Astrocyte (in vitro differentiated cells and primary cell): ENCODE data around the gene KCNH3.

Experiments
- EZH2 ChIP-seq: IDR thresholded peaks from 2 replicates; pipeline ENCODE4 v1.6.1; 2012; ENCODE audit warnings: mild to moderate bottlenecking, low read length, inconsistent platforms; ENCODE audit not compliant: insufficient read depth
- TF ChIP-seq, protein P1 (sequence below): IDR thresholded peaks from 2 replicates; pipeline ENCODE4 v1.5.1; 2011; ENCODE audit warnings: low read depth, mild to moderate bottlenecking, inconsistent platforms, low read length, moderate library complexity; ENCODE audit not compliant: insufficient read depth

DNA sequence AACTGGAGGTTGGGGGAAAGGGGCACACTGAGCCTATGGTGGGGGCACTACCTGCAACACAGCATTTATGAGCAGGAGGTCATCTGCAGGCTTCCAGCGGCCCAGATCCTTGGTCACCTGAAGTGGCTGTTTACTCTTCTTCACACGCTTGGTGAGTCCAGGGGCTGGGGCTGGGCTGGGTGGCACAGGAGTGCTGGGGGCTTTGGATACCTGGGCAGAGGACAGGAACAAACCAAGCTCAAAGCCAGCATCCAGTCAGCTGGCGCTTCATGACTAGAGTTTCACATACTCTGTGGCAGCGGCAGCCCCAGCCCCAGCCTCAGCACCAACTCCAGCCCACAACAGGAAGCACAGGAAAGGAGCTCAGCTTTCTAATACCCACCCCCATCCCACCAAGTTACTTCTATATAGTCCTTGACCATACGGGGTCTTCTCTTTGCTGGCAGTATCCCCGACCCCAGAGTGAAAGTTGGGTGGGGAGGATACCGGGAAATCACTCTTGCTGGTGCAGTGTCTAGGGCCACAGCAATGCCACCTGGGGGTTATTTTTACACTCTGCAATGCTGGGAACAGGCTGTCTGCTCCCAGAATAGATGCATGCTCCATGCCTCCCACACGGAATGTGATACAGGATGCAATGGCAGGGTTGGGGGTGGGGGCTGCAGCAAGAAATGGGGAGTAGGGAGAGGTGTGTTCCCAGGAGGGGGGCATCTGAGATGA, 26.0 kb downstream of the KCNH3 start:
- TF ChIP-seq EZH2 = no peak
- TF ChIP-seq, protein P1, sequence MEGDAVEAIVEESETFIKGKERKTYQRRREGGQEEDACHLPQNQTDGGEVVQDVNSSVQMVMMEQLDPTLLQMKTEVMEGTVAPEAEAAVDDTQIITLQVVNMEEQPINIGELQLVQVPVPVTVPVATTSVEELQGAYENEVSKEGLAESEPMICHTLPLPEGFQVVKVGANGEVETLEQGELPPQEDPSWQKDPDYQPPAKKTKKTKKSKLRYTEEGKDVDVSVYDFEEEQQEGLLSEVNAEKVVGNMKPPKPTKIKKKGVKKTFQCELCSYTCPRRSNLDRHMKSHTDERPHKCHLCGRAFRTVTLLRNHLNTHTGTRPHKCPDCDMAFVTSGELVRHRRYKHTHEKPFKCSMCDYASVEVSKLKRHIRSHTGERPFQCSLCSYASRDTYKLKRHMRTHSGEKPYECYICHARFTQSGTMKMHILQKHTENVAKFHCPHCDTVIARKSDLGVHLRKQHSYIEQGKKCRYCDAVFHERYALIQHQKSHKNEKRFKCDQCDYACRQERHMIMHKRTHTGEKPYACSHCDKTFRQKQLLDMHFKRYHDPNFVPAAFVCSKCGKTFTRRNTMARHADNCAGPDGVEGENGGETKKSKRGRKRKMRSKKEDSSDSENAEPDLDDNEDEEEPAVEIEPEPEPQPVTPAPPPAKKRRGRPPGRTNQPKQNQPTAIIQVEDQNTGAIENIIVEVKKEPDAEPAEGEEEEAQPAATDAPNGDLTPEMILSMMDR = no peak
